NT2/D1 (cell line): Measurements from ENCODE around the gene HOXA1.

Source experiments
- SUZ12 ChIP-seq: IDR thresholded peaks from 2 replicates; pipeline ENCODE4 v1.6.1; 2011; ENCODE audit not compliant: insufficient read length, insufficient read depth; ENCODE audit errors: extremely low read depth
- YY1 ChIP-seq: IDR thresholded peaks from 2 replicates; pipeline ENCODE4 v1.6.1; 2011; ENCODE audit not compliant: insufficient read length, insufficient read depth
- ZNF274 ChIP-seq: IDR thresholded peaks from 2 replicates; pipeline ENCODE4 v1.6.1; 2011; ENCODE audit warnings: mild to moderate bottlenecking, low read depth, low read length

GRCh38 chr7:27105301-27106031, 9.7 kb upstream of the HOXA1 start:
- TF ChIP-seq ZNF274, result no peak
- TF ChIP-seq YY1, result no peak
- TF ChIP-seq SUZ12, result no peak
